GM21737 (cell line): ENCODE data around the gene NAGLU.

Source experiments
- ATAC-seq: cut with Tn5 transposase; IDR thresholded peaks from one replicate; pipeline ENCODE4 v1.9.1; 2021; ENCODE audit warnings: mild to moderate bottlenecking, moderate library complexity; ENCODE audit not compliant: unreplicated experiment

Gene NAGLU

GRCh38 chr17:42586514-42587230 lies 50.6 kb downstream of the NAGLU start:
- ATAC-seq, result peak; percentile 55

- no peak for ATAC-seq
These were observed 54.8 kb downstream of the NAGLU start for GRCh38 chr17:42590886-42591285.

GRCh38 chr17:42591411-42591810 lies 55.4 kb downstream of the NAGLU start:
- ATAC-seq, result no peak
